SK-N-SH (cell line): Measurements from ENCODE around the gene CFAP251. TPM values are rescaled to one million over a fixed set of nuclear protein-coding genes. Genes with fewer than 3 reads are reported as not detected.

Source experiments
- CTCF ChIA-PET: fragments of 300-600, 350-600 bp; formaldehyde crosslinking; extraction: SDS; loops from one replicate; lab custom pipeline; 2021; lab: Yijun Ruan, JAX
- POLR2A ChIA-PET: fragments of 350-600 bp; sonication (Branson Sonifier 250); formaldehyde crosslinking; extraction: SDS; loops from one replicate; lab custom pipeline; 2020; ENCODE audit warnings: antibody characterized with exemption, inconsistent platforms; lab: Yijun Ruan, JAX
- DNase-seq: peaks from one replicate; pipeline ENCODE4 v3.0.0; 2012
- H2AFZ ChIP-seq: fragments of 200-600 bp; sonication (generic); 2 replicates; pipeline ENCODE4 v1.8.1; 2016; ENCODE audit warnings: antibody characterized with exemption, mild to moderate bottlenecking, low read depth
- H3F3A ChIP-seq: fragments of 200-600 bp; sonication (generic); replicated peaks from 2 replicates; pipeline ENCODE3; 2016; ENCODE audit warnings: antibody characterized with exemption, mild to moderate bottlenecking; ENCODE audit not compliant: insufficient read depth
- H3K27ac ChIP-seq, 2 experiments: fragments of 200-500 bp in 1 of 2; fragments of 200-600 bp in 1 of 2; sonication (Bioruptor generic) in 1 of 2; sonication (generic), shearing (Covaris generic) in 1 of 2; 2 replicates each; pipeline versions ENCODE4 v1.5.1 to v1.6.1; 2014 to 2016; ENCODE audit warnings: low read depth in 2 of 2, inconsistent platforms in 1 of 2, low read length in 1 of 2, mild to moderate bottlenecking in 1 of 2, mixed read lengths in 1 of 2
- H3K27me3 ChIP-seq: fragments of 200-600 bp; sonication (generic), shearing (Covaris generic); 2 replicates; pipeline ENCODE4 v1.6.1; 2016; ENCODE audit warnings: mixed run types; ENCODE audit not compliant: insufficient read depth
- H3K36me3 ChIP-seq, 2 experiments: fragments of 200-500 bp in 1 of 2; fragments of 200-600 bp in 1 of 2; sonication (Bioruptor generic) in 1 of 2; sonication (generic) in 1 of 2; replicated peaks in 1 of 2; 2 replicates each; pipeline versions ENCODE3 to v1.5.1; 2014 to 2016; ENCODE audit warnings: low read length in 1 of 2, mild to moderate bottlenecking in 1 of 2; ENCODE audit not compliant: insufficient read depth in 2 of 2, control insufficient read depth in 1 of 2
- H3K4me1 ChIP-seq, 2 experiments: fragments of 200-500 bp in 1 of 2; fragments of 200-600 bp in 1 of 2; sonication (Bioruptor generic) in 1 of 2; sonication (generic), shearing (Covaris generic) in 1 of 2; 2 replicates each; pipeline versions ENCODE4 v1.5.1 to v1.6.1; 2014 to 2016; ENCODE audit warnings: low read depth in 1 of 2, low read length in 1 of 2, mixed run types in 1 of 2; ENCODE audit not compliant: insufficient read depth in 2 of 2, control insufficient read depth in 1 of 2
- H3K4me2 ChIP-seq: fragments of 200-600 bp; sonication (generic), shearing (Covaris generic); 2 replicates; pipeline ENCODE4 v1.6.1; 2017; ENCODE audit warnings: mixed run types
- H3K4me3 ChIP-seq, 2 experiments: fragments of 200-500 bp in 1 of 2; fragments of 200-600 bp in 1 of 2; sonication (Bioruptor generic) in 1 of 2; sonication (generic), shearing (Covaris generic) in 1 of 2; 2 replicates each; pipeline versions ENCODE4 v1.5.1 to v1.8.1; 2014 to 2016; ENCODE audit warnings: low read depth in 2 of 2, inconsistent platforms in 1 of 2, low read length in 1 of 2, mild to moderate bottlenecking in 1 of 2, mixed read lengths in 1 of 2, moderate library complexity in 1 of 2
- H3K79me2 ChIP-seq: fragments of 200-600 bp; sonication (generic); 2 replicates; pipeline ENCODE4 v1.8.1; 2017; ENCODE audit warnings: mild to moderate bottlenecking; ENCODE audit not compliant: insufficient read depth
- H3K9ac ChIP-seq: fragments of 200-600 bp; sonication (generic); 2 replicates; pipeline ENCODE4 v1.6.1; 2017; ENCODE audit warnings: mixed run types
- H3K9me2 ChIP-seq: fragments of 200-600 bp; sonication (generic); 2 replicates; pipeline ENCODE4 v1.6.1; 2017; ENCODE audit warnings: mixed run types
- H3K9me3 ChIP-seq: fragments of 200-600 bp; sonication (generic); 2 replicates; pipeline ENCODE4 v1.6.1; 2017; ENCODE audit warnings: mixed run types, mild to moderate bottlenecking, moderate library complexity
- H4K20me1 ChIP-seq: fragments of 200-600 bp; sonication (generic); 2 replicates; pipeline ENCODE4 v1.6.1; 2017; ENCODE audit warnings: mild to moderate bottlenecking, mixed run types; ENCODE audit not compliant: insufficient read depth
- MXI1 ChIP-seq: IDR thresholded peaks from 2 replicates; pipeline ENCODE4 v1.6.1; 2012; ENCODE audit warnings: mild to moderate bottlenecking, low read depth, low read length, improper control_type of control experiment
- NRF1 ChIP-seq: IDR thresholded peaks from 2 replicates; pipeline ENCODE4 v1.6.1; 2012; ENCODE audit warnings: low read depth, mild to moderate bottlenecking, low read length
- POLR2AphosphoS5 ChIP-seq: IDR thresholded peaks from 2 replicates; pipeline ENCODE4 v1.6.1; 2012; ENCODE audit warnings: low read depth, low read length
- RAD21 ChIP-seq: IDR thresholded peaks from 2 replicates; pipeline ENCODE4 v1.6.1; 2012; ENCODE audit warnings: mild to moderate bottlenecking, low read length
- REST ChIP-seq: IDR thresholded peaks from 2 replicates; pipeline ENCODE4 v1.6.1; 2012; ENCODE audit warnings: mild to moderate bottlenecking, low read depth, low read length, moderate library complexity
- RFX5 ChIP-seq: IDR thresholded peaks from 2 replicates; pipeline ENCODE4 v1.6.1; 2012; ENCODE audit warnings: mild to moderate bottlenecking, improper control_type of control experiment, low read length
- RXRA ChIP-seq: IDR thresholded peaks from 2 replicates; pipeline ENCODE4 v1.4.0; 2012; ENCODE audit warnings: low read depth, mild to moderate bottlenecking, borderline replicate concordance
- YY1 ChIP-seq: IDR thresholded peaks from 2 replicates; pipeline ENCODE4 v1.4.0; 2012; ENCODE audit warnings: low read depth, mild to moderate bottlenecking
- ZBTB33 ChIP-seq: IDR thresholded peaks from 2 replicates; pipeline ENCODE4 v1.4.0; 2012; ENCODE audit warnings: low read depth, borderline replicate concordance
- WGBS: methylation state at CpG from one replicate; pipeline ENCODE4 v1.1.6; 2017; ENCODE audit warnings: low lambda C conversion rate; 5-methylcytosine and 5-hydroxymethylcytosine counted together
- polyA plus RNA-seq, 3 experiments: library from polyadenylated mRNA; depleted of rRNA; stranded (reverse); fragments of >200 nt; gene quantifications; 2 replicates each; pipeline ENCODE4 v1.2.3, GENCODE V29; 2012

CFAP251 gene
- polyA plus RNA-seq, 1 of the 3 experiments (the other 2 are of a cell fraction): 5.7 TPM

DNA sequence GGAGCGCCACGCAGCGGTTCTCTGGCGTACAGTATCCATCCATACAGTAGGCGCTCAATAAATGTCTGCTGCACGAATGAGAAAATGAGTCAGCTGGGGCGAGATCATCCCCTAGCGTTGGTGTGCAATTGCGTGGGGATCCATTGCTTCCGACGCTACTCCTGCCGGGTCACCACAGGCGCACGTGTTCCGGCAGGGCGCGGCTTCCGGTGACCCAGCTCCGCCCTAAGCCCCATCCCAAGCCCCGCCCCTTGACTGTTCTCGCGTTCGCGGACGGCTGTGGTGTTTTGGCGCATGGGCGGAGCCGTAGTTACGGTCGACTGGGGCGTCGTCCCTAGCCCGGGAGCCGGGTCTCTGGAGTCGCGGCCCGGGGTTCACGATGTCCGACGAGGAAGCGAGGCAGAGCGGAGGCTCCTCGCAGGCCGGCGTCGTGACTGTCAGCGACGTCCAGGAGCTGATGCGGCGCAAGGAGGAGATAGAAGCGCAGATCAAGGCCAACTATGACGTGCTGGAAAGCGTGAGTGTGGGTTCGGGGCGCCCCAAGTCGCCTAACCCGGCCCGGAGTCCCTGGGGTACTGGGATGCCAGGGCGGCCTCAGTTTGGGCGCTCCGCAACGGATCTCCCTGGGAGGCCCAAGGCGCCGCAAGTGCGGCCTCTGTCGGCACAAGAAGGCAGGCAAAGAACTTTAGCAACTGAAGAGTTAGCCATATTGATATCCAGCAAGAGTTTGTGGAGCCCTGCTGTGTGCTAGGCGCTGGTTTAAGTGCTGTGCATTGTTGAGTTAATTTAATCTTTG is 29.7 kb upstream of the CFAP251 start, which contains the start of gene PSMD9 (continued):
- TF ChIP-seq RXRA (no peak), REST (peak; percentile 44; the same call in 1 of the 2 replicates), MXI1 (peak; percentile 95), ZBTB33 (peak; percentile 90), POLR2AphosphoS5 (peak; percentile 77), RAD21 (peak; percentile 73)

GRCh38 chr12:121889274-121889624 is 29.1 kb upstream of the CFAP251 start:
- 12% methylated on average over 7 of the region's 7 CpGs for WGBS
- Histone ChIP-seq H4K20me1 (peaks cover 10% of the 10 kb centered on the region), H3K79me2 (peaks cover 56% of the 10 kb centered on the region), H3K4me1 (peaks cover 8 to 15% of the 10 kb centered on the region in 2 experiments; a peak in 3 of 4 replicates), H3K27me3 (no peaks in the 10 kb centered on the region), H3K4me3 (peak overlapping the region; percentile 68 to 86), H3K4me2 (peak overlapping the region; percentile 85), H2AFZ (no peak overlapping the region), H3K9me2 (no peaks in the 10 kb centered on the region), H3K36me3 (peaks cover 0 to 12% of the 10 kb centered on the region in 2 experiments), H3K9ac (peak overlapping the region; percentile 93), H3K9me3 (no peaks in the 10 kb centered on the region), H3F3A (peaks cover 28% of the 10 kb centered on the region), H3K27ac (peak overlapping the region; percentile 85 to 94)
- ChIA-PET CTCF (interaction anchor here (0.6 to 10.2 kb wide), 13 partner anchors 9 to 1496 kb away, joined by 3 to 186 read pairs (median 4); partner anchors contain the start of genes RHOF and SETD1B), POLR2A (interaction anchor here (1.5 to 2.7 kb wide), 3 partner anchors 17 to 134 kb away, joined by 3 to 34 read pairs (median 13); partner anchors contain the start of gene RHOF)
- no peak for TF ChIP-seq RFX5
- no peak for TF ChIP-seq YY1
- TF ChIP-seq NRF1: no peak
- no peak for DNase-seq
